Loucy (cell line): ENCODE results near the gene RAC2.
A peak's percentile ranks its signal among the peaks of the same experiment; 100 is the strongest.

Source experiments
- H2AFZ ChIP-seq: fragments of 200-600 bp; sonication (generic); 2 replicates; pipeline ENCODE4 v1.6.0; 2016; ENCODE audit warnings: antibody characterized with exemption, mild to moderate bottlenecking, low read length, moderate library complexity
- H3F3A ChIP-seq: fragments of 200-600 bp; 2 replicates; pipeline ENCODE4 v1.6.0; 2016; ENCODE audit warnings: antibody characterized with exemption, low read depth, mild to moderate bottlenecking
- H3K27me3 ChIP-seq: fragments of 200-600 bp; sonication (generic); 2 replicates; pipeline ENCODE4 v1.6.1; 2014; ENCODE audit warnings: low read length, mild to moderate bottlenecking; ENCODE audit not compliant: insufficient read depth, poor library complexity, severe bottlenecking
- H3K36me3 ChIP-seq: fragments of 200-600 bp; sonication (generic); 2 replicates; pipeline ENCODE4 v1.6.1; 2016; ENCODE audit warnings: low read length; ENCODE audit not compliant: insufficient read depth
- H3K4me1 ChIP-seq: fragments of 200-600 bp; sonication (generic); 2 replicates; pipeline ENCODE4 v1.5.1; 2014; ENCODE audit warnings: low read length, mild to moderate bottlenecking; ENCODE audit not compliant: insufficient read depth, poor library complexity, severe bottlenecking
- H3K4me2 ChIP-seq: fragments of 200-600 bp; sonication (generic); 2 replicates; pipeline ENCODE4 v1.6.0; 2014; ENCODE audit warnings: antibody characterized with exemption, low read length, low read depth, mild to moderate bottlenecking; ENCODE audit not compliant: poor library complexity, severe bottlenecking
- H3K4me3 ChIP-seq: fragments of 200-600 bp; sonication (generic); 2 replicates; pipeline ENCODE4 v1.5.1; 2014; ENCODE audit warnings: low read length, mild to moderate bottlenecking, mixed read lengths; ENCODE audit not compliant: poor library complexity, severe bottlenecking
- H3K79me2 ChIP-seq: fragments of 200-600 bp; sonication (generic); 2 replicates; pipeline ENCODE4 v1.6.1; 2014; ENCODE audit warnings: low read length; ENCODE audit not compliant: insufficient read depth
- H3K9ac ChIP-seq: fragments of 200-600 bp; sonication (generic); 2 replicates; pipeline ENCODE4 v1.6.0; 2014; ENCODE audit warnings: mild to moderate bottlenecking, low read depth, low read length, moderate library complexity; ENCODE audit not compliant: poor library complexity, severe bottlenecking
- H3K9me2 ChIP-seq: fragments of 200-600 bp; sonication (generic); replicated peaks from 2 replicates; pipeline ENCODE4 v1.6.1; 2016; ENCODE audit warnings: low read depth, low read length, mixed read lengths
- H3K9me3 ChIP-seq: fragments of 200-600 bp; sonication (generic); 2 replicates; pipeline ENCODE4 v1.6.1; 2014; ENCODE audit warnings: mild to moderate bottlenecking, antibody characterized with exemption, low read length, low read depth; ENCODE audit not compliant: insufficient read depth
- H4K20me1 ChIP-seq: fragments of 200-600 bp; sonication (generic); 2 replicates; pipeline ENCODE4 v1.6.0; 2014; ENCODE audit warnings: antibody characterized with exemption, low read length, mild to moderate bottlenecking; ENCODE audit not compliant: insufficient read depth, poor library complexity, severe bottlenecking
- CTCF ChIP-seq: fragments of 200-600 bp; sonication (generic); conservative IDR thresholded peaks from 2 replicates; pipeline ENCODE4 v1.5.1; 2014; ENCODE audit warnings: mild to moderate bottlenecking, antibody characterized with exemption, low read length
- EZH2phosphoT487 ChIP-seq: fragments of 200-600 bp; IDR thresholded peaks from 2 replicates; pipeline ENCODE4 v1.6.1; 2018; ENCODE audit warnings: antibody characterized with exemption, mild to moderate bottlenecking, moderate library complexity, borderline replicate concordance

Gene RAC2

GRCh38 chr22:37258005-37258752 lies 14.1 kb upstream of the RAC2 start:
- no peaks in the 10 kb centered on the region for H3K36me3 ChIP-seq
- TF ChIP-seq CTCF (0 out of 2 replicates have a peak, but pooled peaks have one; percentile 18), EZH2phosphoT487 (no peak)
- peaks cover 49% of the 10 kb centered on the region for H3K4me1 ChIP-seq
- no peaks in the 10 kb centered on the region for H3K9me3 ChIP-seq
- H3K27me3 ChIP-seq = no peaks in the 10 kb centered on the region
- H4K20me1 ChIP-seq = no peaks in the 10 kb centered on the region
- no peaks in the 10 kb centered on the region for H3K9me2 ChIP-seq
- no peak overlapping the region for H3K4me2 ChIP-seq
- H3K4me3 ChIP-seq = no peak overlapping the region
- H2AFZ ChIP-seq = no peak overlapping the region
- H3K9ac ChIP-seq = no peak overlapping the region
- no peaks in the 10 kb centered on the region for H3F3A ChIP-seq
- H3K79me2 ChIP-seq = no peaks in the 10 kb centered on the region

GRCh38 chr22:37256075-37256726 lies 12.1 kb upstream of the RAC2 start:
- Histone ChIP-seq H3F3A (0 out of 2 replicates have a peak, but pooled peaks cover 2% of the 10 kb centered on the region), H3K9ac (peak overlapping the region; percentile 37), H3K36me3 (no peaks in the 10 kb centered on the region), H3K27me3 (no peaks in the 10 kb centered on the region), H3K79me2 (no peaks in the 10 kb centered on the region), H3K9me2 (no peaks in the 10 kb centered on the region), H4K20me1 (no peaks in the 10 kb centered on the region), H2AFZ (no peak overlapping the region), H3K9me3 (no peaks in the 10 kb centered on the region), H3K4me3 (no peak overlapping the region), H3K4me1 (peaks cover 58% of the 10 kb centered on the region), H3K4me2 (no peak overlapping the region)
- TF ChIP-seq CTCF = no peak
- no peak for TF ChIP-seq EZH2phosphoT487

GRCh38 chr22:37255558-37256006 lies 11.5 kb upstream of the RAC2 start:
- peaks cover 57% of the 10 kb centered on the region for H3K4me1 ChIP-seq
- no peaks in the 10 kb centered on the region for H3K36me3 ChIP-seq
- no peaks in the 10 kb centered on the region for H3K9me2 ChIP-seq
- 0 out of 2 replicates have a peak, but pooled peaks cover 2% of the 10 kb centered on the region for H3F3A ChIP-seq
- no peaks in the 10 kb centered on the region for H3K79me2 ChIP-seq
- peak overlapping the region; percentile 57 for H3K4me2 ChIP-seq
- H4K20me1 ChIP-seq = no peaks in the 10 kb centered on the region
- no peak overlapping the region for H2AFZ ChIP-seq
- no peak for TF ChIP-seq EZH2phosphoT487
- TF ChIP-seq CTCF = no peak
- peak overlapping the region; percentile 37 for H3K9ac ChIP-seq
- no peak overlapping the region for H3K4me3 ChIP-seq
- no peaks in the 10 kb centered on the region for H3K9me3 ChIP-seq
- H3K27me3 ChIP-seq = no peaks in the 10 kb centered on the region
